ENCODE measurements around the gene ELP6. TPM values are rescaled to one million over a fixed set of nuclear protein-coding genes. Genes with fewer than 3 reads are reported as not detected.

Gene ELP6
- polyA plus RNA-seq, 1 donor from 2014 or later: 55.0 TPM

GRCh38 chr3:47554335-47554734 lies 40.8 kb upstream of the ELP6 start:
- no peaks in the 10 kb centered on the region for H3K36me3 ChIP-seq (ENCODE audit: insufficient read depth, low read length)
- no peaks in the 10 kb centered on the region for H3K27me3 ChIP-seq (ENCODE audit: insufficient read depth, low read depth, low read length)
- no peaks in the 10 kb centered on the region for H3K9me2 ChIP-seq (ENCODE audit: insufficient read depth, low read length)
- no peaks in the 10 kb centered on the region for H4K20me1 ChIP-seq (ENCODE audit: insufficient read depth)
- no peaks in the 10 kb centered on the region for H3K9me3 ChIP-seq (ENCODE audit: low read length)
- no peaks in the 10 kb centered on the region for H3F3A ChIP-seq (ENCODE audit: insufficient read depth, low read length, poor library complexity, severe bottlenecking)
- TF ChIP-seq MXI1 (conservative IDR thresholded peaks at IDR 0.05; ENCODE audit: poor library complexity, severe bottlenecking) (no peak), RAD21 (conservative IDR thresholded peaks at IDR 0.05) (no peak), CTCF (IDR thresholded peaks at IDR 0.05; ENCODE audit: poor library complexity, severe bottlenecking) (no peak), TAF1 (IDR thresholded peaks at IDR 0.05; ENCODE audit: low read depth) (no peak), POLR2AphosphoS5 (IDR thresholded peaks at IDR 0.05) (no peak), SMC3 (conservative IDR thresholded peaks at IDR 0.05; ENCODE audit: poor library complexity) (no peak)
- no peak overlapping the region for H3K4me2 ChIP-seq (ENCODE audit: low read length)
- no peaks in the 10 kb centered on the region for H3K79me2 ChIP-seq (replicated peaks; ENCODE audit: insufficient read depth, low read length)
- no peak overlapping the region for H3K27ac ChIP-seq (ENCODE audit: low read length)
- no peak overlapping the region for H3K4me3 ChIP-seq (ENCODE audit: low read length)
- no peak overlapping the region for H3K9ac ChIP-seq (ENCODE audit: low read length)
- no peak overlapping the region for H2AFZ ChIP-seq (ENCODE audit: low read depth, low read length)

- Histone ChIP-seq H3K9me3 (ENCODE audit: low read length) (no peaks in the 10 kb centered on the region), H3K27ac (ENCODE audit: low read length) (no peak overlapping the region), H3K9me2 (ENCODE audit: insufficient read depth, low read length) (no peaks in the 10 kb centered on the region), H3K4me2 (ENCODE audit: low read length) (no peak overlapping the region), H3K9ac (ENCODE audit: low read length) (no peak overlapping the region), H3F3A (ENCODE audit: insufficient read depth, low read length, poor library complexity, severe bottlenecking) (no peaks in the 10 kb centered on the region), H3K27me3 (ENCODE audit: insufficient read depth, low read depth, low read length) (no peaks in the 10 kb centered on the region), H3K79me2 (replicated peaks; ENCODE audit: insufficient read depth, low read length) (no peaks in the 10 kb centered on the region), H2AFZ (ENCODE audit: low read depth, low read length) (no peak overlapping the region), H3K4me3 (ENCODE audit: low read length) (no peak overlapping the region), H4K20me1 (ENCODE audit: insufficient read depth) (no peaks in the 10 kb centered on the region), H3K36me3 (ENCODE audit: insufficient read depth, low read length) (no peaks in the 10 kb centered on the region)
- no peak for TF ChIP-seq MXI1 (conservative IDR thresholded peaks at IDR 0.05; ENCODE audit: poor library complexity, severe bottlenecking)
- TF ChIP-seq EP300 (conservative IDR thresholded peaks at IDR 0.05; ENCODE audit: poor library complexity, severe bottlenecking): no peak
- TF ChIP-seq RAD21 (conservative IDR thresholded peaks at IDR 0.05): no peak
- TF ChIP-seq SMC3 (conservative IDR thresholded peaks at IDR 0.05; ENCODE audit: poor library complexity): no peak
- no peak for TF ChIP-seq CTCF (IDR thresholded peaks at IDR 0.05; ENCODE audit: poor library complexity, severe bottlenecking)
- no peak for TF ChIP-seq TAF1 (IDR thresholded peaks at IDR 0.05; ENCODE audit: low read depth)
- TF ChIP-seq, protein P1, sequence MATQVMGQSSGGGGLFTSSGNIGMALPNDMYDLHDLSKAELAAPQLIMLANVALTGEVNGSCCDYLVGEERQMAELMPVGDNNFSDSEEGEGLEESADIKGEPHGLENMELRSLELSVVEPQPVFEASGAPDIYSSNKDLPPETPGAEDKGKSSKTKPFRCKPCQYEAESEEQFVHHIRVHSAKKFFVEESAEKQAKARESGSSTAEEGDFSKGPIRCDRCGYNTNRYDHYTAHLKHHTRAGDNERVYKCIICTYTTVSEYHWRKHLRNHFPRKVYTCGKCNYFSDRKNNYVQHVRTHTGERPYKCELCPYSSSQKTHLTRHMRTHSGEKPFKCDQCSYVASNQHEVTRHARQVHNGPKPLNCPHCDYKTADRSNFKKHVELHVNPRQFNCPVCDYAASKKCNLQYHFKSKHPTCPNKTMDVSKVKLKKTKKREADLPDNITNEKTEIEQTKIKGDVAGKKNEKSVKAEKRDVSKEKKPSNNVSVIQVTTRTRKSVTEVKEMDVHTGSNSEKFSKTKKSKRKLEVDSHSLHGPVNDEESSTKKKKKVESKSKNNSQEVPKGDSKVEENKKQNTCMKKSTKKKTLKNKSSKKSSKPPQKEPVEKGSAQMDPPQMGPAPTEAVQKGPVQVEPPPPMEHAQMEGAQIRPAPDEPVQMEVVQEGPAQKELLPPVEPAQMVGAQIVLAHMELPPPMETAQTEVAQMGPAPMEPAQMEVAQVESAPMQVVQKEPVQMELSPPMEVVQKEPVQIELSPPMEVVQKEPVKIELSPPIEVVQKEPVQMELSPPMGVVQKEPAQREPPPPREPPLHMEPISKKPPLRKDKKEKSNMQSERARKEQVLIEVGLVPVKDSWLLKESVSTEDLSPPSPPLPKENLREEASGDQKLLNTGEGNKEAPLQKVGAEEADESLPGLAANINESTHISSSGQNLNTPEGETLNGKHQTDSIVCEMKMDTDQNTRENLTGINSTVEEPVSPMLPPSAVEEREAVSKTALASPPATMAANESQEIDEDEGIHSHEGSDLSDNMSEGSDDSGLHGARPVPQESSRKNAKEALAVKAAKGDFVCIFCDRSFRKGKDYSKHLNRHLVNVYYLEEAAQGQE (IDR thresholded peaks at IDR 0.05; ENCODE audit: borderline replicate concordance): no peak
- TF ChIP-seq EZH2 (IDR thresholded peaks at IDR 0.05; ENCODE audit: borderline replicate concordance, insufficient read depth, low read length, poor library complexity, severe bottlenecking): no peak
- TF ChIP-seq POLR2AphosphoS5 (IDR thresholded peaks at IDR 0.05): no peak
Measured at GRCh38 chr3:47553407-47553806, 39.9 kb upstream of the ELP6 start.
